DOHH2 (cell line): ENCODE data around the gene WFDC13.

Source experiments
- H3F3A ChIP-seq: fragments of 200-600 bp; sonication (generic), shearing (Covaris generic); 2 replicates; pipeline ENCODE4 v1.6.0; 2016; ENCODE audit warnings: antibody characterized with exemption, mild to moderate bottlenecking; ENCODE audit not compliant: control insufficient read depth, insufficient read depth
- H3K27ac ChIP-seq: fragments of 200-600 bp; sonication (generic); 2 replicates; pipeline ENCODE4 v1.5.1; 2014; ENCODE audit warnings: low read depth, mild to moderate bottlenecking, low read length, moderate library complexity
- H3K27me3 ChIP-seq: fragments of 200-600 bp; sonication (generic); 2 replicates; pipeline ENCODE4 v1.6.1; 2014; ENCODE audit warnings: mild to moderate bottlenecking, low read length, mixed read lengths; ENCODE audit not compliant: control insufficient read depth
- H3K36me3 ChIP-seq: fragments of 200-600 bp; sonication (generic); 2 replicates; pipeline ENCODE4 v1.6.1; 2014; ENCODE audit warnings: mild to moderate bottlenecking, low read length, moderate library complexity, mixed read lengths; ENCODE audit not compliant: control insufficient read depth
- H3K4me1 ChIP-seq: fragments of 200-600 bp; sonication (generic); 2 replicates; pipeline ENCODE4 v1.6.1; 2014; ENCODE audit warnings: mild to moderate bottlenecking, low read length, mixed read lengths; ENCODE audit not compliant: control insufficient read depth
- H3K4me2 ChIP-seq: fragments of 200-600 bp; sonication (generic); 2 replicates; pipeline ENCODE4 v1.6.0; 2014; ENCODE audit warnings: mild to moderate bottlenecking, low read length, moderate library complexity
- H3K4me3 ChIP-seq: fragments of 200-600 bp; sonication (generic); 2 replicates; pipeline ENCODE4 v1.5.1; 2014; ENCODE audit warnings: mild to moderate bottlenecking, low read length, mixed read lengths
- H3K79me2 ChIP-seq: fragments of 200-600 bp; sonication (generic); 2 replicates; pipeline ENCODE4 v1.6.1; 2014; ENCODE audit warnings: mild to moderate bottlenecking, low read length, mixed read lengths; ENCODE audit not compliant: control insufficient read depth
- H3K9me2 ChIP-seq: fragments of 200-600 bp; sonication (generic); replicated peaks from 2 replicates; pipeline ENCODE4 v1.6.1; 2014; ENCODE audit warnings: mild to moderate bottlenecking, low read length, mixed read lengths; ENCODE audit not compliant: control insufficient read depth
- H3K9me3 ChIP-seq: fragments of 200-600 bp; sonication (generic); 2 replicates; pipeline ENCODE4 v1.6.1; 2014; ENCODE audit warnings: antibody characterized with exemption, low read length, mixed read lengths; ENCODE audit not compliant: control insufficient read depth, insufficient read depth
- H4K20me1 ChIP-seq: fragments of 200-600 bp; sonication (generic); 2 replicates; pipeline ENCODE4 v1.6.0; 2014; ENCODE audit warnings: low read depth, mild to moderate bottlenecking, antibody characterized with exemption, low read length, moderate library complexity; ENCODE audit not compliant: control insufficient read depth, insufficient read depth
- CTCF ChIP-seq: fragments of 200-600 bp; sonication (generic); IDR thresholded peaks from one replicate; pipeline ENCODE4 v1.5.1; 2014; ENCODE audit warnings: antibody characterized with exemption, mild to moderate bottlenecking, low read depth, low read length; ENCODE audit not compliant: poor library complexity, severe bottlenecking
- EZH2phosphoT487 ChIP-seq: fragments of 200-600 bp; sonication (generic); IDR thresholded peaks from 2 replicates; pipeline ENCODE4 v1.6.1; 2017; ENCODE audit warnings: borderline replicate concordance, mild to moderate bottlenecking, antibody characterized with exemption, low read length, moderate library complexity, mixed read lengths

Gene WFDC13

GRCh38 chr20:45725134-45725533 lies 23.3 kb downstream of the WFDC13 start:
- no peaks in the 10 kb centered on the region for H4K20me1 ChIP-seq
- no peaks in the 10 kb centered on the region for H3K9me3 ChIP-seq
- no peak overlapping the region for H3K4me2 ChIP-seq
- no peaks in the 10 kb centered on the region for H3K36me3 ChIP-seq
- no peak overlapping the region for H3K27ac ChIP-seq
- H3F3A ChIP-seq = no peaks in the 10 kb centered on the region
- H3K9me2 ChIP-seq = no peaks in the 10 kb centered on the region
- H3K4me3 ChIP-seq = no peak overlapping the region
- no peaks in the 10 kb centered on the region for H3K79me2 ChIP-seq
- no peaks in the 10 kb centered on the region for H3K4me1 ChIP-seq
- TF ChIP-seq CTCF (no peak), EZH2phosphoT487 (no peak)
- peaks cover 4% of the 10 kb centered on the region; the same call in 1 of the 2 replicates for H3K27me3 ChIP-seq

GRCh38 chr20:45727044-45727443 lies 25.2 kb downstream of the WFDC13 start:
- Histone ChIP-seq H3K79me2 (no peaks in the 10 kb centered on the region), H3K27me3 (peaks cover 4% of the 10 kb centered on the region; the same call in 1 of the 2 replicates), H3K27ac (no peak overlapping the region), H4K20me1 (no peaks in the 10 kb centered on the region), H3K4me1 (no peaks in the 10 kb centered on the region), H3K36me3 (no peaks in the 10 kb centered on the region), H3K9me2 (no peaks in the 10 kb centered on the region), H3K9me3 (no peaks in the 10 kb centered on the region), H3K4me2 (no peak overlapping the region), H3F3A (no peaks in the 10 kb centered on the region), H3K4me3 (no peak overlapping the region)
- TF ChIP-seq CTCF (no peak), EZH2phosphoT487 (no peak)

GRCh38 chr20:45732199-45732598 lies 30.4 kb downstream of the WFDC13 start:
- no peak overlapping the region for H3K4me2 ChIP-seq
- H4K20me1 ChIP-seq = no peaks in the 10 kb centered on the region
- TF ChIP-seq CTCF (no peak), EZH2phosphoT487 (no peak)
- no peak overlapping the region for H3K27ac ChIP-seq
- H3K4me1 ChIP-seq = no peaks in the 10 kb centered on the region
- H3K79me2 ChIP-seq = no peaks in the 10 kb centered on the region
- no peaks in the 10 kb centered on the region for H3K36me3 ChIP-seq
- no peak overlapping the region for H3K4me3 ChIP-seq
- H3K9me2 ChIP-seq = no peaks in the 10 kb centered on the region
- H3K27me3 ChIP-seq = no peaks in the 10 kb centered on the region
- H3F3A ChIP-seq = no peaks in the 10 kb centered on the region
- H3K9me3 ChIP-seq = no peaks in the 10 kb centered on the region

- TF ChIP-seq EZH2phosphoT487 (no peak), CTCF (no peak)
- Histone ChIP-seq H3K4me1 (no peaks in the 10 kb centered on the region), H3K36me3 (no peaks in the 10 kb centered on the region), H3K4me2 (no peak overlapping the region), H3K27ac (no peak overlapping the region), H3K9me3 (no peaks in the 10 kb centered on the region), H4K20me1 (no peaks in the 10 kb centered on the region), H3K4me3 (no peak overlapping the region), H3K9me2 (no peaks in the 10 kb centered on the region), H3F3A (no peaks in the 10 kb centered on the region), H3K27me3 (no peaks in the 10 kb centered on the region), H3K79me2 (no peaks in the 10 kb centered on the region)
Observed at GRCh38 chr20:45735552-45735951, 33.7 kb downstream of the WFDC13 start.
